Measurements from ENCODE around the gene SYTL3. TPM values are rescaled to one million over a fixed set of nuclear protein-coding genes. Genes with fewer than 3 reads are reported as not detected.

Gene SYTL3
- total RNA-seq, 2 donors from 2014 or later: 1.3 to 1.8 TPM

- no peak for DNase-seq
- peak overlapping the region in 1 of 4 donors; percentile 24 for H3K27ac ChIP-seq
- no peak for TF ChIP-seq CTCF (IDR thresholded peaks at IDR 0.05)
- no peak for TF ChIP-seq POLR2A (IDR thresholded peaks at IDR 0.05)
Observed at GRCh38 chr6:158715330-158716311, 65.8 kb downstream of the SYTL3 start.

DNA sequence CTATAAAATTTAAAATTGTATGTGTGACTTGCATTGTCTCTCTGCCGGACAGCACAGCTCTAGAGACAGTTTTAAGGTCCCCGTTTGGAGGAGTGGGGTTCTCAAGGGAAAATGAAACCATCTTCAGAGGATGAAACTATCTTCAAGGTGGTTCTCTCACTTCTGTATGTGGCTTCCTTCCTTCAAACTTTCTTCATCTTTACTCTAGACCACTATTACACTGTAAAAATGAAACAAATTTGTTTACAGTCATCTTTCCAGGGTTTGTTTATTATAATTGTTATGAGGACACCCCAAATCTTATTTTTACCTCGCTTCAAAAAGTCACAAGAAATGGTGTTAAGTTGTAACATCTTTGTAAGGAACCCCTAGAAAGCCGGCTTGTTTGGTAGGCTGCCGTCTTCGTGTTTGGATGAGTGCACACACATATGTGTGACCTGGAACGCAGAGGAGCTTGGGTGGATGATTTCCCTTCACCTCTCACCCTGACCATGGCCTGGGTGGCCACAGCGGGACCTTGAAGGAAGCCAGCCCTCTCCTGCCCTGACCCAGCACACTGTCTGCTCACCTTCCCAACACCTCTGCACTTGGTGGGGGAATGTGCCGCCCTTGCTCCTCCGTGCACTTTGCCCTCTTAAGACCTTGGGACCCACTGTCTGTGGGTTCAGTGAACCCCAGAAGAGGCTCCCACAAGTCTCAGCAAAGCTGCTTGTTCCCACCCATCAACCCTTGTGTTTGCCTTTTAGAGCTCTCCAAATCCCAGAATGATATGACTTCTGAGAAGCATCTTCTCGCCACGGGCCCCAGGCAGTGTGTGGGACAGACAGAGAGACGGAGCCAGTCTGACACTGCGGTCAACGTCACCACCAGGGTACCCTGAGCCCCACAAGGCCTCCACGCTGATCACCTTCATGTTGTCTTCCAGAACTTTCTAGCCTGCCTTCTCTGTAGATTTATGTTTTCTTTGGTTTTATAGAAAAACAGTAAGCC, 67.8 kb downstream of the SYTL3 start:
- 76 to 77% methylated on average over 16 of the region's 16 CpGs for WGBS, 2 donors
- Histone ChIP-seq H3K36me3 (replicated peaks in 1 of 2; ENCODE audit: insufficient read depth in 1 of 2, low read depth in 2 of 2) (no peaks in the 10 kb centered on the region), H3K9me3 (no peaks in the 10 kb centered on the region), H3K4me3 (no peak overlapping the region), H3K27ac (no peak overlapping the region), H3K27me3 (no peaks in the 10 kb centered on the region), H3K4me1 (peaks cover 8% of the 10 kb centered on the region)
- no peak for TF ChIP-seq CTCF (IDR thresholded peaks at IDR 0.05)
- ATAC-seq: no peak
- DNase-seq: no peak
- intact Hi-C loops (cut with DNase I): loop anchor here (5.0 kb wide), 1 partner anchor 255 kb away; no protein-coding TSS in a partner anchor

More at GRCh38 chr6:158715330-158716311, 65.8 kb downstream of the SYTL3 start:
- H3K4me1 ChIP-seq: peaks cover 8% of the 10 kb centered on the region
- H3K36me3 ChIP-seq (replicated peaks in 1 of 2; ENCODE audit: insufficient read depth in 1 of 2, low read depth in 2 of 2): no peaks in the 10 kb centered on the region
- no peak for ATAC-seq
- 67 to 77% methylated on average over 12 to 13 of the region's 16 CpGs for WGBS, 2 donors
- no peak overlapping the region for H3K4me3 ChIP-seq
- intact Hi-C loops (cut with DNase I): loop anchor here (5.0 kb wide), 1 partner anchor 257 kb away; no protein-coding TSS in a partner anchor
- no peaks in the 10 kb centered on the region for H3K9me3 ChIP-seq
- no peaks in the 10 kb centered on the region for H3K27me3 ChIP-seq

DNA sequence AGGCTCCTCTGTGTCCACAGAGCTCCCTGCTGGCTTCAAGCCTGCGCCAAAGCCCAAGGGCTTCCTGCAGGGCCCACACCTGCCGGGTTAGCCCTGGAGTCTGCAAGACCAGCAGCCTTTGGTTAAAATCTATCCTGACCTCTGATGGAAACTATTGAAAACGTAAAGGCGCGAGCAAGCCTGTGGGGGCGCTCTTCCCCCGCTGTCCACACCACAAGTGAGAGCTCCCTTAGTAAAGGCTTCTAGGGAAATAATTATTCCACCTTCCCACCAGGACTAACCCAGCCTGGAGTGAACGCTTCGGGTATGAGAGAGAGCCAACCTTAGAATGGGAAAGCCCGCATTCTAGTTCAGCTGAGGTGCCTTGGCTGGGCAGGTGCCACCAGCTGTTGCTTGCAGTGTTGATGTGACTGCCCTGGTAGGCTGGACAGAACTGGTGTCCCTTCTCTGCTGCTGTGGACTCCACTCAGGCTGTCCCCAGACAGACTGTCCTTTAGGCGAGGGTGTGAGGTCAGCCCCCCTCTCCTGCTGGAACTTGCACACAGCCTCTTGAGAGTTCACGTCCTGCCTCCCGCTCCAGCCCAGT, 68.7 kb downstream of the SYTL3 start:
- TF ChIP-seq POLR2A (IDR thresholded peaks at IDR 0.05) (no peak), CTCF (IDR thresholded peaks at IDR 0.05) (peak; percentile 68 to 86 (median 81))
- Histone ChIP-seq H3K27me3 (no peaks in the 10 kb centered on the region), H3K36me3 (replicated peaks in 1 of 2; ENCODE audit: insufficient read depth in 1 of 2, low read depth in 2 of 2) (no peaks in the 10 kb centered on the region), H3K4me1 (peaks cover 8% of the 10 kb centered on the region), H3K27ac (no peak overlapping the region), H3K4me3 (no peak overlapping the region), H3K9me3 (no peaks in the 10 kb centered on the region)
- ATAC-seq: peak; percentile 89
- DNase-seq: peak; percentile 65 to 75 (median 68)
- intact Hi-C loops (cut with DNase I): loop anchor here (5.0 kb wide), 1 partner anchor 254 kb away; no protein-coding TSS in a partner anchor
- 26 to 42% methylated on average over 13 of the region's 13 CpGs for WGBS, 2 donors

DNA sequence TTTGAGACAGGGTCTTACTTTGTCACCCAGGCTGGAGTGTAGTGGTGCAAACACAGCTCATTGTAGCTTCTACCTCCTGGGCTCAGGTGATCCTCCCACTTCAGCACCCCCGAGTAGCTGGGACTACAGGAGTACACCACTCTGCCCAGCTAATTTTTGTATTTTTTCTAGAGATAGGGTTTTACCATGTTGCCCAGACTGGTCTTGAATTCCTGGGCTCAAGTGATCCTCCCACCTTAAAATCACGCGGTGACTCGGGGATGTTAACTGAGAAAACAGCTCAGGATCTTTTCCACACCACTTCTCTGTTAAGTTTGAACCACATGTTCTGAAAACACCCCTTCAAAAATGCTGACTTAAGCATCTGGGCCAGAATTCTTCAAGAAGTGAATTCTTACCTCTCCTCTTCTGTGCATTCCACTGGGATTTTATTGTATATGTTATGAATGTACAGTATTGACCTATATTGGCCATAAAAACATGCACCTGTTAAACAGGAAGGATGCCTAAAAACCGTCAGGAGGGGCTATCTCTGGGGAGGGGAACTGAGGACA, 72.4 kb downstream of the SYTL3 start:
- 87 to 89% methylated on average over 5 of the region's 5 CpGs for WGBS, 2 donors
- DNase-seq: no peak

More for the DNA sequence above, 72.4 kb downstream of the SYTL3 start:
- H3K27ac ChIP-seq: no peak overlapping the region
- H3K27me3 ChIP-seq: no peaks in the 10 kb centered on the region
- H3K4me3 ChIP-seq: no peak overlapping the region
- intact Hi-C loops (cut with DNase I): no loop called here
- no peaks in the 10 kb centered on the region for H3K9me3 ChIP-seq
- TF ChIP-seq CTCF (IDR thresholded peaks at IDR 0.05) (no peak), POLR2A (IDR thresholded peaks at IDR 0.05) (no peak)
- H3K4me1 ChIP-seq: peaks cover 8% of the 10 kb centered on the region
- ATAC-seq: no peak
- H3K36me3 ChIP-seq (replicated peaks in 1 of 2; ENCODE audit: insufficient read depth in 1 of 2, low read depth in 2 of 2): no peaks in the 10 kb centered on the region

Data from body of pancreas (tissue), 4 donors.